HepG2 (cell line): ENCODE data around the gene PDIA5. TPM values are rescaled to one million over a fixed set of nuclear protein-coding genes. Genes with fewer than 3 reads are reported as not detected.

ENCODE experiments used
- ATAC-seq: fragments of 200-7000 bp; cut with Tn5 transposase; 3 replicates; pipeline ENCODE4 v1.9.1; 2020; ENCODE audit warnings: mild to moderate bottlenecking, moderate library complexity
- BruUV-seq: library from RNA; stranded (reverse); fragments of 400-500 nt; replicated peaks from 2 replicates; lab custom pipeline; 2021; lab: Mats Ljungman, UMichigan
- CTCF ChIA-PET: fragments of 300-600 bp; formaldehyde crosslinking; extraction: SDS; loops from one replicate; lab custom pipeline; 2021; ENCODE audit warnings: low total read pairs, inconsistent platforms, low intra/inter-chr PET ratio; lab: Yijun Ruan, JAX
- POLR2A ChIA-PET: fragments of 350-600 bp; sonication (Branson Sonifier 250); formaldehyde crosslinking; loops from one replicate; lab custom pipeline; 2020; ENCODE audit warnings: antibody characterized with exemption, inconsistent platforms; lab: Yijun Ruan, JAX
- DNase-seq: peaks from one replicate; pipeline ENCODE4 v3.0.0-alpha.2; 2015; ENCODE audit warnings: low spot score
- FAIRE-seq: peaks from 3 replicates; lab custom pipeline; 2011; peaks lifted over from hg19 to GRCh38; lab: Jason Lieb, UNC
- H2AFZ ChIP-seq: one replicate; pipeline ENCODE4 v1.6.1; 2011; ENCODE audit warnings: low read length, inconsistent platforms
- H3K27ac ChIP-seq: fragments of 300-600 bp; 3 replicates; pipeline ENCODE4 v1.8.0; 2011; ENCODE audit warnings: mixed run types, mild to moderate bottlenecking, mixed read lengths, low read length, inconsistent platforms; ENCODE audit not compliant: insufficient read depth; ENCODE audit errors: extremely low read length
- H3K27me3 ChIP-seq, 2 experiments: fragments of 200-600 bp in 1 of 2; 2 replicates in 1 of 2; 3 replicates in 1 of 2; pipeline versions ENCODE4 v1.6.0 to v1.8.0; 2011; ENCODE audit warnings: low read length in 2 of 2, mild to moderate bottlenecking in 2 of 2, moderate library complexity in 2 of 2, inconsistent platforms in 1 of 2; ENCODE audit not compliant: insufficient read depth in 2 of 2, control insufficient read depth in 1 of 2
- H3K36me3 ChIP-seq, 2 experiments: fragments of 200-600 bp in 1 of 2; replicated peaks in 1 of 2; 2 replicates in 1 of 2; 3 replicates in 1 of 2; pipeline versions ENCODE4 v1.5.1 to v1.8.0; 2011; ENCODE audit warnings: low read length in 2 of 2, inconsistent platforms in 1 of 2; ENCODE audit not compliant: insufficient read depth in 2 of 2, control insufficient read depth in 1 of 2
- H3K4me1 ChIP-seq: 2 replicates; pipeline ENCODE4 v1.5.1; 2012; ENCODE audit warnings: low read length, inconsistent platforms; ENCODE audit not compliant: insufficient read depth
- H3K4me2 ChIP-seq: 2 replicates; pipeline ENCODE4 v1.6.0; 2011; ENCODE audit warnings: low read depth, low read length, inconsistent platforms
- H3K4me3 ChIP-seq, 3 experiments: fragments of 200-600 bp in 1 of 3; sonication (generic), shearing (Covaris generic) in 1 of 3; replicated peaks in 1 of 3; 2 replicates each; pipeline ENCODE4 v1.5.1; 2011 to 2016; ENCODE audit warnings: low read length in 3 of 3, inconsistent platforms in 2 of 3, low read depth in 2 of 3, mild to moderate bottlenecking in 2 of 3, control low read depth in 1 of 3, mixed read lengths in 1 of 3; ENCODE audit not compliant: insufficient read depth in 1 of 3
- H3K79me2 ChIP-seq: one replicate; pipeline ENCODE4 v1.6.1; 2011; ENCODE audit warnings: low read length, inconsistent platforms; ENCODE audit not compliant: insufficient read depth
- H3K9ac ChIP-seq: 2 replicates; pipeline ENCODE4 v1.6.0; 2011; ENCODE audit warnings: mild to moderate bottlenecking, low read depth, low read length, inconsistent platforms; ENCODE audit not compliant: insufficient read depth
- H3K9me3 ChIP-seq: 2 replicates; pipeline ENCODE4 v1.5.1; 2012; ENCODE audit warnings: mild to moderate bottlenecking, low read length
- H4K20me1 ChIP-seq: 2 replicates; pipeline ENCODE4 v1.6.0; 2011; ENCODE audit warnings: inconsistent platforms, mild to moderate bottlenecking, low read length, moderate library complexity; ENCODE audit not compliant: insufficient read depth
- ARID5B ChIP-seq: IDR thresholded peaks from 2 replicates; pipeline ENCODE4 v1.4.0; 2020; ENCODE audit warnings: mild to moderate bottlenecking, missing genetic modification reagents
- IKZF5 ChIP-seq: IDR thresholded peaks from 2 replicates; pipeline ENCODE4 v1.6.1; 2018; ENCODE audit warnings: missing genetic modification reagents, mild to moderate bottlenecking, missing compliant biosample characterization
- KLF6 ChIP-seq: IDR thresholded peaks from 2 replicates; pipeline ENCODE4 v1.8.0; 2016; ENCODE audit warnings: missing biosample characterization, missing genetic modification reagents
- MED1 ChIP-seq: sonication (generic); formaldehyde crosslinking; IDR thresholded peaks from 2 replicates; pipeline ENCODE4 v1.4.0; 2020; ENCODE audit warnings: missing genetic modification reagents
- TARDBP ChIP-seq: sonication (generic); formaldehyde crosslinking; IDR thresholded peaks from 2 replicates; pipeline ENCODE4 v1.8.0; 2022; ENCODE audit warnings: mild to moderate bottlenecking, missing genetic modification reagents
- ZFP82 ChIP-seq: sonication (generic); formaldehyde crosslinking; IDR thresholded peaks from 2 replicates; pipeline ENCODE4 v1.5.1; 2020; ENCODE audit warnings: mild to moderate bottlenecking, missing genetic modification reagents, borderline replicate concordance
- ZNF619 ChIP-seq: sonication (generic); formaldehyde crosslinking; IDR thresholded peaks from 2 replicates; pipeline ENCODE4 v1.4.0; 2020; ENCODE audit warnings: mild to moderate bottlenecking, missing genetic modification reagents
- WGBS: methylation state at CpG from one replicate; pipeline ENCODE4 v1.1.6; 2017; ENCODE audit warnings: low lambda C conversion rate; 5-methylcytosine and 5-hydroxymethylcytosine counted together
- in situ Hi-C: cut with HindIII; loops from 2 replicates; pipeline ENCODE4 v1.10.0; 2017; ENCODE audit warnings: low pct_unique_long_range_greater_than_20kb; ENCODE audit not compliant: extremely low pct_ligation_motif_present
- intact Hi-C: fragments of 100-400 bp; cut with micrococcal nuclease; formaldehyde crosslinking; loops from one replicate; pipeline ENCODE4 v1.10.0; 2022; ENCODE audit not compliant: unreplicated experiment
- polyA plus RNA-seq, 8 experiments: library from polyadenylated mRNA; depleted of rRNA in 3 of 8; stranded (reverse) in 7 of 8; unstranded in 1 of 8; fragments of >200 nt; fragmentation: Illumina TruSeq in 4 of 8; extraction: Trizol in 4 of 8; gene quantifications; 2 replicates each; pipeline versions ENCODE4 v1.2.1 to v1.2.3, GENCODE V29; 2011 to 2016; ENCODE audit warnings: low read depth in 4 of 8, missing spikeins in 1 of 8, mixed read lengths in 1 of 8; ENCODE audit not compliant: insufficient read depth in 1 of 8
- total RNA-seq, 5 experiments: library from RNA; depleted of rRNA; stranded (reverse); fragments of >200 nt; fragmentation: Illumina TruSeq; extraction: Trizol; gene quantifications; 2 replicates each; pipeline ENCODE4 v1.2.3, GENCODE V29; 2016; ENCODE audit warnings: low read depth in 1 of 5

Gene PDIA5
- total and polyA plus RNA-seq, 2 of the 13 experiments (the other 11 are each of a cell fraction or from before 2014, with no cell fraction given), result 51.3 to 74.3 TPM

- no peak for ATAC-seq
Observed at GRCh38 chr3:123050666-123051065, 16.2 kb upstream of the PDIA5 start.

More at GRCh38 chr3:123050666-123051065, 16.2 kb upstream of the PDIA5 start:
- Histone ChIP-seq H3K4me1 (peaks cover 10% of the 10 kb centered on the region), H4K20me1 (no peaks in the 10 kb centered on the region), H3K79me2 (no peaks in the 10 kb centered on the region), H3K4me2 (no peak overlapping the region), H3K36me3 (no peaks in the 10 kb centered on the region), H2AFZ (peak overlapping the region; percentile 10), H3K27ac (no peak overlapping the region), H3K9ac (no peak overlapping the region), H3K27me3 (peaks cover 0 to 47% of the 10 kb centered on the region in 2 experiments)
- in situ Hi-C loops (no loop called here), intact Hi-C loops (no loop called here)
- FAIRE-seq (no peak), DNase-seq (no peak)
- WGBS, result 35% methylated on average over 2 of the region's 2 CpGs
- POLR2A ChIA-PET, result no interaction called here
- TF ChIP-seq ZFP82, result no peak
- no peak for TF ChIP-seq ARID5B
- TF ChIP-seq TARDBP (CRISPR knock-in tag), result no peak
- TF ChIP-seq ZNF619, result no peak
- no peak for TF ChIP-seq IKZF5 (CRISPR knock-in tag)
- TF ChIP-seq MED1 (CRISPR knock-in tag), result no peak
- TF ChIP-seq KLF6 (CRISPR knock-in tag), result no peak
- TF ChIP-seq, all 625 proteins: peak for 0
- CTCF ChIA-PET, result no interaction called here
- H3K4me3 ChIP-seq, result no peak overlapping the region
- H3K9me3 ChIP-seq, result no peaks in the 10 kb centered on the region
- BruUV-seq, result no TSS peak
